Measurements from ENCODE around the gene SEPTIN12.

SEPTIN12 gene

DNA sequence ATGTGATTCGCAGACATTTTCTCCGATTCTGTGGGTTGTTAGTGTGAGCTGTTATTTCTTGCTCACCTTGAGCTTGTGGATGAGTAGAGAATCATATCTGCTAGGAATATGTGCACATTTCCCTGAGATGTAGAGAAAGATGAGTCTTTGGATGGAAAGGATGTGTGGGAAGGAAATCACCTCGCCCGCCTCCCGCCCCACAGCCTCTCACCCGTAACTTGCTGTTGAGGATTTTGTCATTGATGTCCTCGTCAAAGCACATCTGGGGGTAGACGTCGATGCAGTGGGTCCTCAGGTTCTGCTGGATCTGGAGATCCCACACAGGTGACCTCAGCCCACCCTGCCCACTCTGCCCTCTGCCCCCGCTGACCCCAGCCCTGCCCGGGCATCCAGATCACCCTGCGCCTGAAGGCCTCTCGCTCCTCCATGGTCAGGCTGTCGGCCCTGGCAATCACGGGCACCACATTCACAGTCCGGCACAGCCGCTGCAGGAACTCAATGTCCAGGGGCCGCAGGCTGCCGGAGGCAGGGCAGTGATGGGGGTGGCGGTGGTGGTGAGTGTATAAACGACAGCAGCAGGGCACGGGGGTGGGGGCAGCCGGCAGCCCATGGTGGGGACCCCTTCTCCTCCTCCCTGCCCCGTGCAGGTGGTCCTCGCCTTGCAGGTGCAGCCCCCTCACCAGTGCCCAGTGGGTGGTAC lies 4.7 kb downstream of the SEPTIN12 start:
- Histone ChIP-seq H3K27ac (ENCODE audit: low read depth, low read length, poor library complexity, severe bottlenecking) (no peak overlapping the region), H3K36me3 (ENCODE audit: insufficient read depth, low read length) (no peaks in the 10 kb centered on the region), H3F3A (ENCODE audit: insufficient read depth, low read length) (no peaks in the 10 kb centered on the region), H3K9me3 (ENCODE audit: low read length) (no peaks in the 10 kb centered on the region), H4K20me1 (ENCODE audit: insufficient read depth, low read length) (no peaks in the 10 kb centered on the region), H2AFZ (ENCODE audit: low read length) (no peak overlapping the region), H3K4me1 (ENCODE audit: insufficient read depth, low read length, severe bottlenecking) (no peaks in the 10 kb centered on the region), H3K4me3 (ENCODE audit: low read depth, low read length, poor library complexity, severe bottlenecking) (no peak overlapping the region), H3K27me3 (ENCODE audit: insufficient read depth, low read length) (peaks cover 7% of the 10 kb centered on the region; the same call in 1 of the 2 replicates), H3K4me2 (ENCODE audit: low read length) (no peak overlapping the region), H3K9me2 (ENCODE audit: low read depth, low read length) (no peaks in the 10 kb centered on the region), H3K79me2 (ENCODE audit: insufficient read depth, low read length) (no peaks in the 10 kb centered on the region), H3K9ac (ENCODE audit: low read length) (no peak overlapping the region)
- TF ChIP-seq, protein P1, sequence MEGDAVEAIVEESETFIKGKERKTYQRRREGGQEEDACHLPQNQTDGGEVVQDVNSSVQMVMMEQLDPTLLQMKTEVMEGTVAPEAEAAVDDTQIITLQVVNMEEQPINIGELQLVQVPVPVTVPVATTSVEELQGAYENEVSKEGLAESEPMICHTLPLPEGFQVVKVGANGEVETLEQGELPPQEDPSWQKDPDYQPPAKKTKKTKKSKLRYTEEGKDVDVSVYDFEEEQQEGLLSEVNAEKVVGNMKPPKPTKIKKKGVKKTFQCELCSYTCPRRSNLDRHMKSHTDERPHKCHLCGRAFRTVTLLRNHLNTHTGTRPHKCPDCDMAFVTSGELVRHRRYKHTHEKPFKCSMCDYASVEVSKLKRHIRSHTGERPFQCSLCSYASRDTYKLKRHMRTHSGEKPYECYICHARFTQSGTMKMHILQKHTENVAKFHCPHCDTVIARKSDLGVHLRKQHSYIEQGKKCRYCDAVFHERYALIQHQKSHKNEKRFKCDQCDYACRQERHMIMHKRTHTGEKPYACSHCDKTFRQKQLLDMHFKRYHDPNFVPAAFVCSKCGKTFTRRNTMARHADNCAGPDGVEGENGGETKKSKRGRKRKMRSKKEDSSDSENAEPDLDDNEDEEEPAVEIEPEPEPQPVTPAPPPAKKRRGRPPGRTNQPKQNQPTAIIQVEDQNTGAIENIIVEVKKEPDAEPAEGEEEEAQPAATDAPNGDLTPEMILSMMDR (IDR thresholded peaks at IDR 0.05; ENCODE audit: low read length): no peak
- no peak for TF ChIP-seq EZH2 (IDR thresholded peaks at IDR 0.05; ENCODE audit: borderline replicate concordance, low read length)

DNA sequence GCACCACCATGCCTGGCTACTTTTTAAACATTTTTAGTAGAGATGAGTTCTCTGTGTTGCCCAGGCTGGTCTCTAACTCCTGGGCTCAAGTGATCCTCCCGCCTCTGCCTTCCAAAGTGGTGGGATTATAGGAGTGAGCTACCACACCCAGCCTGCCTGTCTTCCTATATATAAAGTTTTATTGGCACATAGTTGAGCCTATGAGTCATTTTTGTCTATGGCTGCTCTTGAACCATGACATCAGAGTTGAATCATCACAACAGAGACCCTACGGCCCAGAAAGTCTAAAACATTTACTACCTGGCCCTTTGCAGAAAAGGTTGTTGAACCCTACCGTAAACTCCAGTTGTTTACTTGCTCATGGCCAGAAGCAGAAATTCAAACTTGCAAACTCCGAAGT lies 7.9 kb downstream of the SEPTIN12 start:
- H3K4me1 ChIP-seq (ENCODE audit: insufficient read depth, low read length, severe bottlenecking): no peaks in the 10 kb centered on the region
- no peaks in the 10 kb centered on the region for H3F3A ChIP-seq (ENCODE audit: insufficient read depth, low read length)
- no peak overlapping the region for H3K27ac ChIP-seq (ENCODE audit: low read depth, low read length, poor library complexity, severe bottlenecking)
- peaks cover 7% of the 10 kb centered on the region; the same call in 1 of the 2 replicates for H3K27me3 ChIP-seq (ENCODE audit: insufficient read depth, low read length)
- H4K20me1 ChIP-seq (ENCODE audit: insufficient read depth, low read length): no peaks in the 10 kb centered on the region
- TF ChIP-seq EZH2 (IDR thresholded peaks at IDR 0.05; ENCODE audit: borderline replicate concordance, low read length): no peak
- TF ChIP-seq, protein P1 (IDR thresholded peaks at IDR 0.05; ENCODE audit: low read length): no peak
- H2AFZ ChIP-seq (ENCODE audit: low read length): no peak overlapping the region
- no peak overlapping the region for H3K4me3 ChIP-seq (ENCODE audit: low read depth, low read length, poor library complexity, severe bottlenecking)
- no peak overlapping the region for H3K9ac ChIP-seq (ENCODE audit: low read length)
- H3K9me3 ChIP-seq (ENCODE audit: low read length): no peaks in the 10 kb centered on the region
- H3K79me2 ChIP-seq (ENCODE audit: insufficient read depth, low read length): no peaks in the 10 kb centered on the region
- H3K36me3 ChIP-seq (ENCODE audit: insufficient read depth, low read length): no peaks in the 10 kb centered on the region
- H3K9me2 ChIP-seq (ENCODE audit: low read depth, low read length): no peaks in the 10 kb centered on the region
- no peak overlapping the region for H3K4me2 ChIP-seq (ENCODE audit: low read length)

DNA sequence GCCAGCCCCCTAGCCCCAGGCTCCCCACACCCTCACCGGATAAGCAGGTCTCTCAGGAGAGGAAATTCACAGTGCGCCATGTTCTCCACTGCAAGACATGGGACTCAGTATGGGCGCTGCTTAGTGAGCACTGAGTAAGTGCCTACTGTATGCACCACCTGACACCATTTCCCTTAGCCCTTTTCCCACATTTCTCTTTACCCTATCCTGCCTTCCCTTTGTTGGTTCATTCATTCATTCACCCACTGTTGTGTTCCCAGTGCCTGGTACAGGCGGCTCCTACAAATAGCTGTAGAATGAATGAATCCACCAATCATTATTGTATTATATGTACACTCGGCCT lies 10.1 kb downstream of the SEPTIN12 start:
- Histone ChIP-seq H3K79me2 (ENCODE audit: insufficient read depth, low read length) (no peaks in the 10 kb centered on the region), H3K27ac (ENCODE audit: low read depth, low read length, poor library complexity, severe bottlenecking) (no peak overlapping the region), H4K20me1 (ENCODE audit: insufficient read depth, low read length) (no peaks in the 10 kb centered on the region), H3F3A (ENCODE audit: insufficient read depth, low read length) (no peaks in the 10 kb centered on the region), H3K9me3 (ENCODE audit: low read length) (no peaks in the 10 kb centered on the region), H3K4me1 (ENCODE audit: insufficient read depth, low read length, severe bottlenecking) (no peaks in the 10 kb centered on the region), H3K27me3 (ENCODE audit: insufficient read depth, low read length) (peaks cover 7% of the 10 kb centered on the region; the same call in 1 of the 2 replicates), H2AFZ (ENCODE audit: low read length) (no peak overlapping the region), H3K4me2 (ENCODE audit: low read length) (no peak overlapping the region), H3K9ac (ENCODE audit: low read length) (no peak overlapping the region), H3K9me2 (ENCODE audit: low read depth, low read length) (no peaks in the 10 kb centered on the region), H3K36me3 (ENCODE audit: insufficient read depth, low read length) (no peaks in the 10 kb centered on the region), H3K4me3 (ENCODE audit: low read depth, low read length, poor library complexity, severe bottlenecking) (no peak overlapping the region)
- no peak for TF ChIP-seq EZH2 (IDR thresholded peaks at IDR 0.05; ENCODE audit: borderline replicate concordance, low read length)
- TF ChIP-seq, protein P1 (IDR thresholded peaks at IDR 0.05; ENCODE audit: low read length): no peak

All from OCI-LY1 (cell line).